H9 (cell line): ENCODE data around the gene BAHD1. TPM values are rescaled to one million over a fixed set of nuclear protein-coding genes. Genes with fewer than 3 reads are reported as not detected.

Experiments used
- DNase-seq: peaks from one replicate; pipeline ENCODE4 v3.0.0-alpha.2; 2017
- H2AFZ ChIP-seq: one replicate; pipeline ENCODE4 v1.6.1; 2013; ENCODE audit warnings: mild to moderate bottlenecking, low read length, control low read depth, moderate library complexity
- H2AK5ac ChIP-seq: 2 replicates; pipeline ENCODE4 v1.6.1; 2013; ENCODE audit warnings: low read length, control low read depth, mixed read lengths; ENCODE audit not compliant: insufficient read length
- H2BK120ac ChIP-seq: one replicate; pipeline ENCODE4 v1.6.1; 2013; ENCODE audit warnings: low read depth, mild to moderate bottlenecking, low read length, control low read depth, inconsistent platforms; ENCODE audit not compliant: poor library complexity, severe bottlenecking
- H2BK12ac ChIP-seq: 2 replicates; pipeline ENCODE4 v1.6.1; 2013; ENCODE audit warnings: low read length, control low read depth, mixed read lengths, low read depth; ENCODE audit not compliant: insufficient read length
- H2BK15ac ChIP-seq: 2 replicates; pipeline ENCODE4 v1.6.1; 2013; ENCODE audit warnings: low read depth, low read length, control low read depth
- H2BK20ac ChIP-seq: one replicate; pipeline ENCODE4 v1.6.1; 2013; ENCODE audit warnings: low read depth, mild to moderate bottlenecking, low read length, control low read depth, inconsistent platforms; ENCODE audit not compliant: poor library complexity, severe bottlenecking
- H2BK5ac ChIP-seq: 2 replicates; pipeline ENCODE4 v1.6.1; 2013; ENCODE audit warnings: low read length, control low read depth, mixed read lengths; ENCODE audit not compliant: insufficient read length
- H3K14ac ChIP-seq: 2 replicates; pipeline ENCODE4 v1.6.1; 2013; ENCODE audit warnings: low read length, control low read depth; ENCODE audit not compliant: insufficient read depth
- H3K18ac ChIP-seq: 2 replicates; pipeline ENCODE4 v1.6.1; 2013; ENCODE audit warnings: low read depth, mild to moderate bottlenecking, mixed read lengths, low read length, control low read depth; ENCODE audit not compliant: insufficient read length
- H3K23ac ChIP-seq: 2 replicates; pipeline ENCODE4 v1.6.1; 2013; ENCODE audit warnings: low read length, control low read depth, mixed read lengths, low read depth; ENCODE audit not compliant: insufficient read length
- H3K23me2 ChIP-seq: 2 replicates; pipeline ENCODE4 v1.6.1; 2013; ENCODE audit warnings: low read depth, mild to moderate bottlenecking, mixed read lengths, low read length, control low read depth; ENCODE audit not compliant: insufficient read length, poor library complexity, severe bottlenecking
- H3K27ac ChIP-seq: 2 replicates; pipeline ENCODE4 v1.5.1; 2013; ENCODE audit warnings: low read length, control low read depth, mixed read lengths, low read depth; ENCODE audit not compliant: insufficient read length
- H3K27me3 ChIP-seq: 2 replicates; pipeline ENCODE4 v1.6.1; 2013; ENCODE audit warnings: low read length, control low read depth, inconsistent platforms; ENCODE audit not compliant: insufficient read depth
- H3K4ac ChIP-seq: 2 replicates; pipeline ENCODE4 v1.6.1; 2013; ENCODE audit warnings: low read depth, mild to moderate bottlenecking, control low read depth, inconsistent platforms, low read length, moderate library complexity
- H3K4me1 ChIP-seq: 2 replicates; pipeline ENCODE4 v1.6.1; 2013; ENCODE audit warnings: low read length, control low read depth, inconsistent platforms; ENCODE audit not compliant: insufficient read depth
- H3K4me2 ChIP-seq: 2 replicates; pipeline ENCODE4 v1.6.1; 2013; ENCODE audit warnings: low read length, control low read depth, mixed read lengths; ENCODE audit not compliant: insufficient read length, insufficient read depth
- H3K56ac ChIP-seq: 2 replicates; pipeline ENCODE4 v1.6.1; 2013; ENCODE audit warnings: low read depth, mild to moderate bottlenecking, mixed read lengths, low read length, control low read depth; ENCODE audit not compliant: insufficient read length
- H3K79me1 ChIP-seq: 2 replicates; pipeline ENCODE4 v1.6.1; 2013; ENCODE audit warnings: low read depth, mild to moderate bottlenecking, moderate library complexity, low read length, control low read depth, inconsistent platforms; ENCODE audit not compliant: insufficient read depth, poor library complexity, severe bottlenecking
- H3K79me2 ChIP-seq: 2 replicates; pipeline ENCODE4 v1.6.1; 2013; ENCODE audit warnings: low read length, control low read depth, inconsistent platforms; ENCODE audit not compliant: insufficient read depth
- H3K9ac ChIP-seq: 2 replicates; pipeline ENCODE4 v1.6.1; 2013; ENCODE audit warnings: low read length, control low read depth, mixed read lengths; ENCODE audit not compliant: insufficient read length; ENCODE audit errors: extremely low read depth
- H3K9me3 ChIP-seq: one replicate; pipeline ENCODE4 v1.6.1; 2013; ENCODE audit warnings: low read depth, low read length, inconsistent platforms; ENCODE audit not compliant: control insufficient read depth
- H3T11ph ChIP-seq: one replicate; pipeline ENCODE4 v1.6.1; 2013; ENCODE audit warnings: mild to moderate bottlenecking, low read length, control low read depth, inconsistent platforms
- H4K20me1 ChIP-seq: one replicate; pipeline ENCODE4 v1.6.1; 2013; ENCODE audit not compliant: control insufficient read depth, insufficient read length, insufficient read depth
- H4K5ac ChIP-seq: 2 replicates; pipeline ENCODE4 v1.6.1; 2013; ENCODE audit warnings: low read depth, mild to moderate bottlenecking, mixed read lengths, low read length, control low read depth; ENCODE audit not compliant: insufficient read length
- H4K8ac ChIP-seq: replicated peaks from 2 replicates; pipeline ENCODE4 v1.6.1; 2013; ENCODE audit warnings: low read length, control low read depth, mixed read lengths, low read depth; ENCODE audit not compliant: insufficient read length
- H4K91ac ChIP-seq: 2 replicates; pipeline ENCODE4 v1.6.1; 2013; ENCODE audit warnings: low read depth, mild to moderate bottlenecking, moderate library complexity, mixed read lengths, low read length, control low read depth; ENCODE audit not compliant: insufficient read length
- H3K27ac Mint-ChIP-seq, 3 experiments: 2 replicates in 2 of 3; 3 replicates in 1 of 3; pipeline ENCODE4 v1.8.0; 2020 to 2021; ENCODE audit warnings: mixed read lengths in 3 of 3, mild to moderate bottlenecking in 1 of 3, moderate library complexity in 1 of 3
- H3K27me3 Mint-ChIP-seq: 2 replicates; pipeline ENCODE4 v1.8.0; 2021; ENCODE audit warnings: low read depth, mild to moderate bottlenecking, moderate library complexity, mixed read lengths
- H3K36me3 Mint-ChIP-seq, 3 experiments: 2 replicates in 2 of 3; 3 replicates in 1 of 3; pipeline ENCODE4 v1.8.0; 2020 to 2021; ENCODE audit warnings: low read depth in 3 of 3, mixed read lengths in 3 of 3; ENCODE audit not compliant: insufficient read depth in 1 of 3
- H3K4me1 Mint-ChIP-seq, 2 experiments: 2 replicates each; pipeline ENCODE4 v1.8.0; 2020; ENCODE audit warnings: mixed read lengths in 2 of 2
- H3K4me3 Mint-ChIP-seq, 2 experiments: 2 replicates in 1 of 2; 3 replicates in 1 of 2; pipeline ENCODE4 v1.8.0; 2020 to 2021; ENCODE audit warnings: mild to moderate bottlenecking in 2 of 2, mixed read lengths in 2 of 2, moderate library complexity in 1 of 2
- H3K9me3 Mint-ChIP-seq, 2 experiments: 2 replicates in 1 of 2; 3 replicates in 1 of 2; pipeline ENCODE4 v1.8.0; 2020; ENCODE audit warnings: mild to moderate bottlenecking in 2 of 2, mixed read lengths in 2 of 2, moderate library complexity in 1 of 2
- WGBS: extraction: QIAGEN DNeasy Blood & Tissue Kit; methylation state at CpG from one replicate; pipeline ENCODE4 v1.1.7; 2013; ENCODE audit warnings: missing lambda C conversion rate, low lambda C conversion rate, mixed read lengths; ENCODE audit not compliant: insufficient read length; ENCODE audit errors: extremely low coverage; 5-methylcytosine and 5-hydroxymethylcytosine counted together
- total RNA-seq: library from RNA; stranded (reverse); gene quantifications from 2 replicates; pipeline ENCODE4 v1.2.1, GENCODE V29; 2021
- TF ChIP-seq, protein P1 (sequence below): fragments of 200-600 bp; sonication (generic); conservative IDR thresholded peaks from 3 replicates; pipeline ENCODE4 v1.8.0; 2021; ENCODE audit warnings: antibody characterized with exemption, mild to moderate bottlenecking

BAHD1 gene
- total RNA-seq, 1 experiment from 2014 or later: 54.1 TPM

GRCh38 chr15:40516322-40516721, 75.6 kb downstream of the BAHD1 start:
- H3K4me3 Mint-ChIP-seq: no peak overlapping the region
- Histone ChIP-seq H3K27ac (no peak overlapping the region), H4K8ac (no peak overlapping the region), H2BK5ac (no peak overlapping the region), H4K20me1 (no peaks in the 10 kb centered on the region), H3K4ac (no peak overlapping the region), H3K4me2 (no peak overlapping the region), H3K9ac (no peak overlapping the region), H3K4me1 (no peaks in the 10 kb centered on the region), H3K79me2 (no peaks in the 10 kb centered on the region), H2BK120ac (no peak overlapping the region), H4K5ac (no peak overlapping the region), H3K23me2 (peaks cover 6% of the 10 kb centered on the region), H3K18ac (no peak overlapping the region), H3K79me1 (no peaks in the 10 kb centered on the region), H4K91ac (no peak overlapping the region), H3K56ac (no peak overlapping the region), H2BK15ac (no peak overlapping the region), H2BK20ac (no peak overlapping the region), H2AK5ac (no peak overlapping the region), H2AFZ (no peak overlapping the region), H2BK12ac (no peak overlapping the region), H3T11ph (no peak overlapping the region), H3K9me3 (no peaks in the 10 kb centered on the region), H3K23ac (no peak overlapping the region), H3K14ac (no peak overlapping the region), H3K27me3 (peaks cover 4% of the 10 kb centered on the region; the same call in 1 of the 2 replicates)
- peaks cover 28% of the 10 kb centered on the region for H3K27me3 Mint-ChIP-seq
- TF ChIP-seq, protein P1, sequence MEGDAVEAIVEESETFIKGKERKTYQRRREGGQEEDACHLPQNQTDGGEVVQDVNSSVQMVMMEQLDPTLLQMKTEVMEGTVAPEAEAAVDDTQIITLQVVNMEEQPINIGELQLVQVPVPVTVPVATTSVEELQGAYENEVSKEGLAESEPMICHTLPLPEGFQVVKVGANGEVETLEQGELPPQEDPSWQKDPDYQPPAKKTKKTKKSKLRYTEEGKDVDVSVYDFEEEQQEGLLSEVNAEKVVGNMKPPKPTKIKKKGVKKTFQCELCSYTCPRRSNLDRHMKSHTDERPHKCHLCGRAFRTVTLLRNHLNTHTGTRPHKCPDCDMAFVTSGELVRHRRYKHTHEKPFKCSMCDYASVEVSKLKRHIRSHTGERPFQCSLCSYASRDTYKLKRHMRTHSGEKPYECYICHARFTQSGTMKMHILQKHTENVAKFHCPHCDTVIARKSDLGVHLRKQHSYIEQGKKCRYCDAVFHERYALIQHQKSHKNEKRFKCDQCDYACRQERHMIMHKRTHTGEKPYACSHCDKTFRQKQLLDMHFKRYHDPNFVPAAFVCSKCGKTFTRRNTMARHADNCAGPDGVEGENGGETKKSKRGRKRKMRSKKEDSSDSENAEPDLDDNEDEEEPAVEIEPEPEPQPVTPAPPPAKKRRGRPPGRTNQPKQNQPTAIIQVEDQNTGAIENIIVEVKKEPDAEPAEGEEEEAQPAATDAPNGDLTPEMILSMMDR: no peak
- no peaks in the 10 kb centered on the region for H3K36me3 Mint-ChIP-seq
- H3K27ac Mint-ChIP-seq: no peak overlapping the region
- peaks cover 8 to 13% of the 10 kb centered on the region in 2 experiments for H3K4me1 Mint-ChIP-seq
- no peaks in the 10 kb centered on the region for H3K9me3 Mint-ChIP-seq
- DNase-seq: no peak
- WGBS: no CpG with 5 or more reads among the region's 2 CpGs

Other genes with a start within 250 kb of the BAHD1 start
- gene PAK6, start 201.9 kb upstream of the BAHD1 start, total RNA-seq: 7.0 and 7.4 TPM in 2 replicates
- 0.26 and 0.46 TPM in 2 replicates for gene ANKRD63, start 157.9 kb upstream of the BAHD1 start, total RNA-seq
- 5.7 and 7.4 TPM in 2 replicates for gene PLCB2, start 133.0 kb upstream of the BAHD1 start, total RNA-seq
- gene INAFM2, start 117.3 kb upstream of the BAHD1 start, total RNA-seq: 23.1 and 25.4 TPM in 2 replicates
- gene CCDC9B, start 100.0 kb upstream of the BAHD1 start, total RNA-seq: 0.48 and 0.50 TPM in 2 replicates
- not detected in 2 replicates for gene PHGR1, start 89.9 kb upstream of the BAHD1 start, total RNA-seq
- 0.59 and 1.3 TPM in 2 replicates for gene DISP2, start 82.7 kb upstream of the BAHD1 start, total RNA-seq
- 53.9 TPM in 2 replicates for gene KNSTRN, start 58.2 kb upstream of the BAHD1 start, total RNA-seq
- gene IVD, start 35.2 kb upstream of the BAHD1 start, total RNA-seq: 86.7 and 93.1 TPM in 2 replicates
- 24.4 and 25.7 TPM in 2 replicates for gene CHST14, start 30.0 kb downstream of the BAHD1 start, total RNA-seq
- gene CCDC32, start 124.1 kb downstream of the BAHD1 start, total RNA-seq: 8.9 and 11.1 TPM in 2 replicates
- gene RPUSD2, start 128.3 kb downstream of the BAHD1 start, total RNA-seq: 25.7 and 26.6 TPM in 2 replicates
- gene KNL1, start 153.3 kb downstream of the BAHD1 start, total RNA-seq: 16.8 and 19.7 TPM in 2 replicates